IPS-NIHi7 (cell line): ENCODE data around the gene UBE2D1.
"Not testable (repeated sequence)": the region's sequence is repeated elsewhere in the genome, so short reads cannot be mapped to it uniquely, and the experiment has no call there.

Source experiments
- DNase-seq: peaks from one replicate; pipeline ENCODE4 v3.0.0; 2012; ENCODE audit warnings: mixed read lengths; ENCODE audit errors: extremely low spot score

Gene UBE2D1

DNA sequence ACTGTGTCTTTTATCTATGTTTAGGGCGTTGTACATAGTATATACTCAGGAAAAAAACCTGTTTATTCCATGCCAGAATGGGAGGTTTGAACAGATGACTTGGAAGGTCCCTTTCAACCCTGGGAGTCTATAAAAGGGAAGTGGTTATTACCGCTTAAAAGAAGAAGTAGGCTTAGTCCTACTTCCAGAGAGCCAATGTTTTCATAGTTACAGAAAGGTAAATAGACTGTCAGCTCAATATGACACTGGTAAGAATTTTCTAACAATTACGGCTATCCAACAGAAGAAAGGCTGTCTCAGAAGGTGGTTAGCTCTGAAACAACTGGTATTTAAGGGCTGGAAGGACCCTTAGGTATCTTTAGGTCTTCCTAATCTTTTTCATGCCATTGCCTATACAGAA, 49.3 kb downstream of the UBE2D1 start:
- no peak for DNase-seq

DNA sequence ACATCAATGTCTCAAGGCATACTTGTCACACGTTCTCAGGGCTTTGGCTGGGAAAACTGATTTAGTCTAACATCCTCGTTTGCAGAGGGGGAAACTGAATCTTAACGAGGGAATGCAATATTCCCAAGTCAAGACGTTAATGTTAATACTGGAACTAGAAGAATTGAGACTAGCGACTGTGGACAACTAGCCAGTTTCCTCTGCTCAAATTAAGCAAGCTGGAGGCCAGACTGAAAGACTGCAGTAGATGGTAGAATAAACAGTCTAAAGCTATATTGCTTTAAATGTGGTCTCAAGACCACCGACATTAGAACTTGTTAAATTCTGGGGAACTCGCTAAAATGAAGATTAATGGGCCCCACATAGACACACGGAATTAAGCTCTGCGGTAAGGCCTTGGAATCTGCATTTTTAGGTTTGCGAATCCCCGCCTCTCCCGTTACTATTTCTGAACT, 49.8 kb downstream of the UBE2D1 start:
- DNase-seq: no peak

DNA sequence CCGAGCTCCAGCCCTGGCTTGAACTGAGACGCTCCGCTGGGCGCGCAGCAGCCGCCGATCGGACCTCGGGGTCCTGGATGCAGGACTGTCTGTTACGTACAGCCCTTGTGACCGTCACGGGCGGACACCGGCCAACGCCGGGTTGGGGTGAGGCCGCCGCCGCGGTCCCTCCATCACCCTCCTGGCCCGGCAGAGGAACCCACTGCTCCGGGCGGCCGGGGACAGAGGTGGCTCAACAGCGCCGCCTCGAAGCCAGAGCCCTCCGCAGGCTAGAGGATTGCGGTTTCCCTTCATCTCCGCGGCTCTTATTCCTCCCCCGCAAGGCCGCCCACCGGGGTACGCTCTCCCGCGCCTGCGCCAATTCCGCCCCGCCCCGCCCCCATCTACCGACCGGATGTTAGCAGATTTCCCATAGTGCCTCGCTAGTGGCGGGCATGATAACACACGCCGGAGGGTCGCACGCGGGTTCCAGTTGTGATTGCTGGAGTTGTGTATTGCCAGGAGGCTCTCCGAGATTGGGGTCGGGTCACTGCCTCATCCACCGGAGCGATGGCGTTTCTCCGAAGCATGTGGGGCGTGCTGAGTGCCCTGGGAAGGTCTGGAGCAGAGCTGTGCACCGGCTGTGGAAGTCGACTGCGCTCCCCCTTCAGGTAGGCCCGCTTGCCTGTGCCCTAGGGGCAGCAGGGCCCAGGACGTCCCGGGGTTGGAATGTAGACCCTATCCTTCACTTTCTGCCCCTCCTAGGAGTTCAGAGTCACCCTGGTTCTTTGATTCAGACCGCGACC, 50.4 kb downstream of the UBE2D1 start, which contains the start of gene TFAM:
TFAM (plus strand) TSS at position 412 of the 785 bp plus-strand sequence; CDS start at position 550, 138 bp downstream.
- peak; percentile 96 for DNase-seq

DNA sequence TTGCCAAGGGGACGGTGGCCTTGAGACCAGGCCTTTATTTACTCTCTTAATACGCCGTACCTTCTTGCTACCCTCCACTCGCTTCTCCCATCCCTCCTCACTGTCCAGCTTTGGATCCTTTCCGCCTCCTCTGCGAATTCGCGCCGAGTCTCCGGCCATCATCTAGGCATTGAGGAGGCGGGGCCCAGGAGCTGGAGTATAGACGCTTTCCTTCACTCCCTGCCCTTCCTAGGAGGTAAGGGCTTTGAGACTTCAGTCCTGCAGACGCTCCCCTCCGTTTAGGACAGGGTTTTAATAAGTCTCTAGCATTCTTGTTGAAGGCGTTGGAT, 50.9 kb downstream of the UBE2D1 start:
- DNase-seq: peak; percentile 60

DNA sequence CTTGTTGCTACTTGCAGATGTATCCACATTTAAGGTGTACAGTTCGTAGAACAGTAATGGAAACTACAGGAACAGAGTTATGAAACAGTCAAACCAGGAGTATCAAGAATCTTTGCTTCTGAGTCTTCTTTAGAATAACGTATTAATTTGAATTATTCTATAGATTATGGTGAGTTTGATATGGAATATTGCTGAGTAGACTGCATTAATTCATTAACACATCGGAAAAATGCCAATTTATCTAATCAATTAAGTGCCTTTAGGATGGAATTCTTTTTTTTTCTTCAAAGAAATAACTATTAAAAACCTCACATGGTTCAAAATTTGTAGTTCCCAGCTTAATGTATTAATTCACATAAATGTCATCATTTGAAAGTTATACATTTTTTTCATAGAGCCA, 54.2 kb downstream of the UBE2D1 start:
- DNase-seq: no peak

DNA sequence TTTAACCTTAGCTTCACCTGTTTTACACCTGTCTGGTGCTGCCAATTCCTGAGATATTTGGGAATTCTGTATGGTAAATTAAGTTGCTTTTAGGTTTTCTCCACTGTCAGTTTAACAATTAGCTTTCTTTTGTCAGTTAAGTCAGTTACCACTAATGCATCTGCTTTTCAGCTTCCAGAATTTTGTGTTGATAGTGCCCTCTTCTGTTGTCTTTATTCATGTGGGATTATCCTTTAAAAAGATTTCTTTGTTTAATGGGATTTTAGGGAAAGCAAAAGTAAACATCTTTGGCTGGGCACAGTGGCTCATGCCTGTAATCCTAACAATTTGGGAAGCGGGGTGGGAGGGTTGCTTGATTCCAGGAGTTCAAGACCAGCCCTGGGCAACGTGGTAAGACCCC, 58.5 kb downstream of the UBE2D1 start:
- no peak for DNase-seq

DNA sequence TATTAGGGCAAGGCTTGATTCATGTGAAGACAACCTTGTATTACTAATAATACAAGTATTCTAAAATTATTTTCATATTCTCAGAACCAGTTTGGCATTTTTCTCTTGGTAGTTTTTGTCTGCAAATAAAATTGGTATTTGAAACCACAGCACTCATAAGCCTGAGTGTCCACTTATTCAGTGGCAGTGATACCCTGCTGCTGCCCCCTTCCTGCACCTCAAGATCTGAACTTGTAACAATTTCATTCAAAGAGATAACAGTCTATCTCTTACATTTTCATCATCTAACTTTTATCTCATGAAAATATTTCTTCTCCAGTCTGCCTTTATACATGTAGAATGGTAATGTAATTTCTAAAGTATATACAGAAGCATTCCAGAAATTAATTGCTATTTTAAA, 59.7 kb downstream of the UBE2D1 start:
- DNase-seq: no peak

DNA sequence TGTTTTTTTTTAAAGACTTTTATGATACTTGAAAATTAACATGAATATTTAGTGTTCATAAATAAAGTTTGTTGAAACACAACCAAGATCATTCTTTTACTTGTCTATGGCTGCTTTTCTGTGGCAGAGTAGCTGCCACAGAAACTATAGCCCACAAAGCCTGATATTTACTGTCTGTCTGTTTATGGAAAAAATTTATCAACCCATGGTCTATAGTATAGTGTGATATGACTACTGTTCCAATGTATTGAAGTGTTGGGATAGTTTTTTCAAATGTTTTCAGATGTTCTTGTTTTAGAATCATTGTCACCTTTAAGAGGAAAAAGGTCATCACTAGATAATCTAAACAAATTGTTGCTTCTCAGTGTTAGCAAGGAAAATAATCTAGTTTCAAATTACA, 61.3 kb downstream of the UBE2D1 start:
- DNase-seq: no peak

DNA sequence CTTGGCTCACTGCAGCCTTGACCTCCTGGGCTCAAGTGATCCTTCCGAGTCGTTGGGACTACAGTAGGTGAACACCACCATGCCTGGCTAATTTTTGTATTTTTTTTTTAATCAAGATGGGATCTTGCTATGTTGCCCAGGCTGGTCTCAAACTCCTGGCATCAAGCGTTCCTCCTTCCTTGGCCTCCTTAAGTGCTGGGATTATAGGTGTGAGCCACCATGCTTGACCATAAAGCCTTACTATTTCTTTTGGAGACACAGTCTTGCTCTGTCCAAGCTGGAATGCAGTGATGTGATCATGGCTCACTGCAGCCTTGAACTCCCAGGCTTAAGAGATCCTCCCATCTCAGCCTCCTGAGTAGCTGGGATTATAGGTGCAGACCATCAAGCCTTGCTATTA, 63.0 kb downstream of the UBE2D1 start:
- no peak for DNase-seq

DNA sequence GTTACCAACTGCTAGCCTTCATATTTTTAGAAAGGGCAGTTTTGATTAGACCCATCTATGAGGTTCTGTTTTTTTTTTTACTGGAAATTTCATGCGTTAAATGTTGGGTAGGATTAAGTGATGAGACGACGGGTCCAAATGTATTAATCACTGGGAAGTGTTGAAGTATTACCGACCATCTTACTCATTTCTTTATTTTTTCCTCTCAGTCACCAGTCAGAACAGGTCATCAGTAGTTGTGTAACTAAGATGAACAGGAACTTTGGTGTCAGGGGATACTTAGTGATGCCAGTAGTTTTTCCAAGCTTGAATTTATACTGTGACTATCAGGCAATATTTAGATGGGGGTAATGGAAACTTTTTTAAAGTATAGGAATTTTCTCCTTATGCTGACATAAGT, 64.6 kb downstream of the UBE2D1 start:
- DNase-seq: no peak

DNA sequence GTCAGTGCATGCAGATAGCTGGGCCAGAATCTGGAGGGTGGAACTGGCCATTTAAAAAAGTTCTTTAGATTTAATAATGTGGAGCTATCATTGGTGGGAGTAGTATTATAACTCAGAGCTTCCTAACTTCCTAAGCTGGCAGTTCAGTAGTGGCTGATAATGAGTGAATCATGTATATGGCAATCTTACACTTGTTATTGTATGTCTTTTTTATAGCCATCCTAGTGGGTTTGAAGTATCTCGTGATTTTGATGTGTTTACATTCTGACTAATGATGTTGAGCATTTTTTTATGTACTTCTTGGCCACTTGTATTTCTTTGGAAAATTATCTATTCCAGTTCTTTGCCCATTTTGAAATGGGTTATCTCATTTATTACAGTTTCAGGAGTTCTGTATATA, 65.8 kb downstream of the UBE2D1 start:
- DNase-seq: no peak

DNA sequence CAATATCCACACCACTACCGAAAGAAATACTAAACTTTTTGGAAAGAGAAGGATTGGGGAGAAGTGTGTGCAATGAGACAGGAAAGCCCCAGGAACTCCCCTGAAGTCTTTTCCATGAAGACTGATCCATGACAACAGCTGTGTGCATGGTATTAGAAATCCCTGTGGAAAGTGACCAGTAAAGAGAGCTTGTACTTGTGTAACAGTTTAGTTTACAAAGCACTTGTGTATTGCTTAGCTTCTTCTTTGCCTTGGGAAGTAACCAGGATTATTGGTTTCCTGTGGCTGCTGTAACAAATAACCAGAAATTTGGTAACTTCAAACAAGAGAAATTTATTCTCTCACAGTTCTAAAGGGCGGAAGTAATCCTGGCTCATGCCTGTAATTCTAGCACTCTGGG, 69.2 kb downstream of the UBE2D1 start:
- no peak for DNase-seq

DNA sequence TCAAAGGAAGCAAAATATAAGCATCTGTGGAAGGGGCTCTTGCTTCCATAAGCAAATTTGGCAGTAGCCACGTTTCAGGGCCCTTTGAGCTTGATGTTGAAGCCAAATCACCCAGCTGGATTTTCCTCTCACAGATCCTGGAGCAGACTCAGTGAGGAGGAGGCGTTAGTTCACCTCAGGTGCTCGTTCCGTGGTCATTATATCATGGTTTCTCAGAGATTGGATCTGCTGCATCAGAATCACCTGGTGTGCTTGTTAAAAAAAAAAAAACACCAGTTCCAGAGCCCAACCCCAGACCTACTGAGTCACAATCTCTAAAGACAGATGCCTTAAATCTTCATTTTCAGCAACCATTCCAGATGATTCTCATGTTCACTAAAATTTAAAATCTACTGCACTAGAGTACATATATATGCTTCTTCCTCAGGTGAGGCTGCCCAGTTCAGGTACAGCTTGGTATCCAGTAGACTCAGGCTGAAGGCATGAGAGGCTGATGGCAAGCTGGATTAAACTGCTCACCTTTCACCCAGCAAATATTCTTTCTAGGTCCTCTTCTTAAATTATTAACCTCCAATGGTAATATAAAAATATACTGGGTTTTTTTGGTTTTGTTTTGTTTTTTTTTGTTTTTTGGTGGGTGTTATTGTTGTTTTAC, 75.3 kb downstream of the UBE2D1 start:
- no peak for DNase-seq

DNA sequence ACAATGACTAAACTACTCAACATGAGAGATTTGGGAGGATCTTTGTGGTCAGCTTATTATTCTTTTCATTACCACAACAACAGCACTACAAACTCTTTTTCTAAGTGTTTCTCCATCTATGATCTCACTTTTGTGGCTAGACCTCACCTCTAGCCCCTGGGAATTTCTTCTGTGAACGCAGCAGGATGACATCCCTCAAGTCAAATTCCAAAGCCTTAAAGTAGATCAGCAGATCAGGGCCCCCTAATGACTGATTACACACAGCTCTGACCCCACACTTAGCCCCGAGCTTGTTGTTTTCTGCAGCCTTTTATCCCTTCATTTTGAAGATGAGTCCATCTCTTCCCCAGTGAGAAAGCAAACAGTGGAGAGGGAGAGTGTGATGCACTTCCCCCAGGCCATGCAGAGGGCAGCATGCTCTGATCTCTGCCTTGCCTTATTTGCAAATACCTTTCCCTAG, 77.7 kb downstream of the UBE2D1 start:
- peak; percentile 63 for DNase-seq

DNA sequence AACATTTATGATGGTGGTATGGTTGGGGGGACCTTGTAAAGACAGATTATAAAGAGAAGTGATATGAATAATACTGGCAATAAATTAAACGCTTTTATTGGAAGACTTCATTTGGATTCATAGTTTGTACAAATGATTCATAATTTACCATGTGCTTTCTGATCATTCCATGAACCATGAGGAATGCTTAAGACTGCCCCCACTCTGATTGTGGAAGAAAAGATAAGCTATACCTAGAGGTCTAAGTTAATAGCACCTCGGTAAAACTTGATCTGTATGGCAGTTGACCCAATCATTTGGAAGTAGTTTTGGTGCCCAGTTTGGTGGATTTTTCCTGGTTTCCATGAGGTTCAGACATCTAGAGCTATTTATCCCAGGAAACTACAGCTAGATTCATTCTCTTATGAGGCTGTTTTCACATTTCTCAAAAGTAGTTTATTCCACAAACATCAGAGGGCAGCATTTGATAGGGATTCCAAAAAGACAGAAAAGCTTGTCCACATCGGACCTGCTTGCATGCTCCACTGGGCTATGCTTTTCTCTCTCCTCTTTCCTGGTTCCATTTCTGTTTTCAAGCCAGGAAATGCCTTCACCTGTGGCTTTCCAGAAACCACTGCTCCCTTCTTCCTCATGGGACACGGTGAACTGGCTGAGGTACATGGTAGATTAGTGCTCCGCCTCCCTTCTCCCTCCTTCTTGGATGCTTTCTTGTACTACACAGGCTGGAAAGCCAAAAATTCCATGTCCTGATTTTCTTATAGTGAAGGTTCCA, 79.7 kb downstream of the UBE2D1 start:
- peak; percentile 39 for DNase-seq

DNA sequence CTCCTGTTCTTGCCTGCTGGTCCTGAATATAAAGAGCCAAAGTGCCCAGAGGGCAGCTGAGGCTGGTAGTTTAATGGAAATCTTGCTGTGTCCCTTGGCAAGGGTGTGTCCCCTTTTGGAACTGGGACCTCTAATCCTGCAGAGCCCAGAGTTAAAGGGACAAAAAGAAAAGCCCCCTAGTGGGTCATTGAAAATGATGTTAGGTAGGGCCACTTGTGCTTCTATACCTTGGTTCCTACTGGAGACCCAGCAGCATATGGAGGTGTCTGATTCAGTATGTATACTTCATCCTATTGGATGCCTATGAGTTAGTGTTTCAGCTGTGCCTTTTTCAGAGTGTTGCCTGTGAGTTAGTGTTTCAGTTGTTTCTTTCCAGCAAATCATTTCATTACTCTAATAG, 81.0 kb downstream of the UBE2D1 start:
- no peak for DNase-seq

DNA sequence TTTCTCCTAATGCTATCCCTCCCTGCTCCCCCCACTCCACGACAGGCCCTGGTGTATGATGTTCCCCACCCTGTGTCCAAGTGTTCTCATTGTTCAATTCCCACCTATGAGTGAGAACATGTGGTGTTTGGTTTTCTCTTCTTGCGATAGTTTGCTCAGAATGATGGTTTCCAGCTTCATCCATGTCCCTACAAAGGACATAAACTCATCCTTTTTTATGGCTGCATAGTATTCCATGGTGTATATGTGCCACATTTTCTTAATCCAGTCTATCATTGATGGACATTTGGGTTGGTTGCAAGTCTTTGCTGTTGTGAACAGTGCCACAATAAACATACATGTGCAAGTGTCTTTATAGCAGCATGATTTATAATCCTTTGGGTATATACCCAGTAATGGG, 83.1 kb downstream of the UBE2D1 start:
- DNase-seq: not testable (repeated sequence)
